Measurements from ENCODE around the gene GABRE. TPM values are rescaled to one million over a fixed set of nuclear protein-coding genes. Genes with fewer than 3 reads are reported as not detected.

GABRE gene, protein sequence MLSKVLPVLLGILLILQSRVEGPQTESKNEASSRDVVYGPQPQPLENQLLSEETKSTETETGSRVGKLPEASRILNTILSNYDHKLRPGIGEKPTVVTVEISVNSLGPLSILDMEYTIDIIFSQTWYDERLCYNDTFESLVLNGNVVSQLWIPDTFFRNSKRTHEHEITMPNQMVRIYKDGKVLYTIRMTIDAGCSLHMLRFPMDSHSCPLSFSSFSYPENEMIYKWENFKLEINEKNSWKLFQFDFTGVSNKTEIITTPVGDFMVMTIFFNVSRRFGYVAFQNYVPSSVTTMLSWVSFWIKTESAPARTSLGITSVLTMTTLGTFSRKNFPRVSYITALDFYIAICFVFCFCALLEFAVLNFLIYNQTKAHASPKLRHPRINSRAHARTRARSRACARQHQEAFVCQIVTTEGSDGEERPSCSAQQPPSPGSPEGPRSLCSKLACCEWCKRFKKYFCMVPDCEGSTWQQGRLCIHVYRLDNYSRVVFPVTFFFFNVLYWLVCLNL
- 89.1 TPM for total RNA-seq

DNA sequence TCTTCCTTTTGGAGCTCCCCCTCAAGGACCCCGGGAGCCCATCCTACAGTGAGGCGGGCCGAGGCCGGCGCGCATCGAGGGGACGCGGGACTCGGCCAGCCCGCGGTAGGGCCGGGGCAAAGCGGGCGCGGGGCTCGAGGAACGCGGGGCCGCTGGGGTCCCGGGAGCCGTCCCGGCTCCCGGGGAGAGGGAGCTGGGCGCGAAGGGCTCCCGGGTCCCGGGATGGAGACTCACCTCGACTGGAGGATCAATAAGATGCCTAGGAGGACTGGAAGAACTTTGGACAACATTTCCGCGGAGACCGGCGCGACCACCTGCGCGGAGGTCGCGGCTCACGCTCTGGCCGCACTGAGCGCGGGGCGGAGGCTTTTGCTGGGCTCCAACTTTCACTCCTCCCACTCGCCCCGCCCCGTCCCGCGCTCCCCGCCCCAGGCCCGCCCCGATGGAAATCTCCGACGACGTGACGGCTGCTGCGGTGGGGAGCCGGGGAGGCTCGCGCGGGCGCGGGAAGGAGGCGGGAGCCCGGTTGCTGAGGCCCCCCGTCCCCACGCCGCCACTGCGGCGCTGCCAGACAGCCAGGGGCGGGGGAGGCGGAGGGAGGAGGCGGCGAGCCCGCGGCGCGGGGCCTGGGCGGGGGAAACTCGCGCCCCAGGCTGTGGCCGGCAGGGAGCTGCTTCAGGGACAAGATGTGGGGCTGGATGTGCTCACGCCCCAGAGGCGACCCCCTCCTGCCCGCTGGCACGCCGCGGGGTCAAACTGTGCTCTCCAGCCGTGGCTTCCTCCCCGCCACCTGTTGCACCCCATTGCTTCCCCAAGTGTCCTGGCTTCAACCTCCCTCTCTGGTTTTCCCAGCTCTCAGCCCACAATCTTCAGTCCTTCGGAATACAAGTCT is at the start of gene GABRE:
GABRE (minus strand) TSS at position 341 of the 892 bp plus-strand sequence; CDS start at position 290, 51 bp downstream.

DNA sequence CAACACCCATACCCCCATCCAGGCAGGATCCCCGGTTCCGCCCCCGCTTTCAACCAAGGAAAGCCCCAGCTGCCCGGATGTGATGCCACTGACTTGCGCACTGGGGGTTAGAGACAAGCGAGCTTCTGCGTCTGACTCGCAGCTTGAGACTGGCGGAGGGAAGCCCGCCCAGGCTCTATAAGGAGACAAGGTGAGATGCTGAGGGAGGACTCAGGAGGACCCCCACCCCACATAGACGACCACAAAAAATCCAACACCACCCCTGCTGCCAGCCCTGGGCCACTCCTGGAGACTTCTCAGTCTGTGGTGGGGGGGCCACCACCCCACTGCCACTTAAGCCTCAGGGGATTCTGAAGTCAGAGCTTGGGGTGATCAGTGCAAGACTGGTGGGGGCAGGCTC is 61.7 kb downstream of the GABRE start, which contains the start of gene MAGEA4:
MAGEA4 (plus strand) TSS at position 110 of the 400 bp plus-strand sequence. CDS start 10,776 bp downstream, outside the sequence.

Other genes starting within 250 kb of the GABRE start
- not detected for gene CNGA2, start 239.9 kb downstream of the GABRE start, total RNA-seq
- gene MAGEA4, start 61.8 kb downstream of the GABRE start, total RNA-seq, result not detected
- not detected for gene MAGEA10, start 163.9 kb upstream of the GABRE start, total RNA-seq

Measured in camera-type eye (tissue), 1 donor.